WTC11 (cell line): ENCODE measurements around the gene INPP5E.

ENCODE experiments used
- HMGXB4 ChIP-seq: sonication (generic); formaldehyde crosslinking; IDR thresholded peaks from 2 replicates; pipeline ENCODE4 v1.8.1; 2023; ENCODE audit warnings: mild to moderate bottlenecking, moderate library complexity, missing genetic modification reagents
- ZNF512 ChIP-seq: sonication (generic); formaldehyde crosslinking; IDR thresholded peaks from 2 replicates; pipeline ENCODE4 v1.8.1; 2022; ENCODE audit warnings: missing genetic modification reagents, borderline replicate concordance

GRCh38 chr9:136486823-136487620 is 47.4 kb upstream of the INPP5E start:
- TF ChIP-seq HMGXB4 (no peak), ZNF512 (CRISPR knock-in tag) (no peak)
